Kidney (tissue), 14 donors: ENCODE measurements around the gene SLC19A3. TPM values are rescaled to one million over a fixed set of nuclear protein-coding genes. Genes with fewer than 3 reads are reported as not detected.

Experiments used
- DNase-seq, 5 donors: peaks; one replicate each; pipeline ENCODE4 v3.0.0-alpha.2; 2013 to 2020
- FAIRE-seq: peaks from 2 replicates; lab custom pipeline; 2012; peaks lifted over from hg19 to GRCh38; lab: Jason Lieb, UNC
- H3K27ac ChIP-seq, 2 donors: one replicate each; pipeline ENCODE4 v1.7.0; 2013; ENCODE audit warnings: low read depth in 2 of 2, low read length in 2 of 2, inconsistent platforms in 1 of 2
- H3K27me3 ChIP-seq: one replicate; pipeline ENCODE4 v1.7.1; 2013; ENCODE audit warnings: low read length, inconsistent platforms; ENCODE audit not compliant: control insufficient read depth, insufficient read depth
- H3K36me3 ChIP-seq, 3 donors: one replicate each; pipeline versions ENCODE4 v1.7.0 to v1.7.1; 2013; ENCODE audit warnings: low read length in 3 of 3, control low read depth in 1 of 3, inconsistent platforms in 1 of 3; ENCODE audit not compliant: insufficient read depth in 3 of 3, control insufficient read depth in 2 of 3
- H3K4me1 ChIP-seq, 3 donors: one replicate each; pipeline versions ENCODE4 v1.7.0 to v1.7.1; 2013; ENCODE audit warnings: low read length in 3 of 3, inconsistent platforms in 1 of 3, low read depth in 1 of 3; ENCODE audit not compliant: control insufficient read depth in 2 of 3, insufficient read depth in 2 of 3
- H3K4me3 ChIP-seq, 3 donors: one replicate each; pipeline versions ENCODE4 v1.7.0 to v1.8.1; 2013; ENCODE audit warnings: low read length in 3 of 3, control low read depth in 1 of 3, inconsistent platforms in 1 of 3
- H3K9ac ChIP-seq, 3 donors: one replicate each; pipeline versions ENCODE4 v1.7.0 to v1.7.1; 2013; ENCODE audit warnings: low read length in 3 of 3, control low read depth in 1 of 3, inconsistent platforms in 1 of 3
- H3K9me3 ChIP-seq, 3 donors: one replicate each; pipeline versions ENCODE4 v1.7.0 to v1.7.1; 2013; ENCODE audit warnings: low read length in 3 of 3, control low read depth in 1 of 3, inconsistent platforms in 1 of 3; ENCODE audit not compliant: control insufficient read depth in 2 of 3, insufficient read depth in 1 of 3
- CTCF ChIP-seq: IDR thresholded peaks from 3 replicates; pipeline ENCODE4 v1.5.1; 2012; ENCODE audit warnings: mild to moderate bottlenecking, moderate library complexity, borderline replicate concordance; ENCODE audit not compliant: insufficient read depth; ENCODE audit errors: extremely low read depth
- intact Hi-C: fragments of 100-400 bp; cut with DNase I; formaldehyde crosslinking; loops from one replicate; pipeline ENCODE4 v1.11.1; 2022
- polyA plus RNA-seq: library from polyadenylated mRNA; stranded (reverse); fragments of 350-450 nt; fragmentation: Illumina TruSeq; extraction: RNeasy Lipid Tissue Mini Kit (QIAGEN cat#74804); gene quantifications from one replicate; pipeline ENCODE4 v1.2.3, GENCODE V29; 2014; ENCODE audit warnings: low read depth, low replicate concordance; ENCODE audit not compliant: insufficient read depth
- total RNA-seq: library from RNA; stranded (reverse); fragmentation: NEBNext Ultra II Directional; extraction: Animal tissue kit (Norgen Biotek cat#: 25700); gene quantifications from one replicate; pipeline ENCODE4 v1.2.1, GENCODE V29; 2021
- donor health status: control.
- donor health status: control.
- donor health status: control.
- donor health status: control.
- donor health status: control.
- donor health status: DM: yes; HTN: yes; CAD: no.
- donor health status: Normal renal cell carcinoma (clear cell type).

SLC19A3 gene
- total and polyA plus RNA-seq, 2 donors from 2014 or later, result 4.4 to 8.3 TPM

- no peak overlapping the region for H3K4me3 ChIP-seq
- no peak overlapping the region for H3K9ac ChIP-seq
- no peaks in the 10 kb centered on the region for H3K4me1 ChIP-seq
- H3K27ac ChIP-seq, result no peak overlapping the region
- DNase-seq (no peak), FAIRE-seq (no peak)
- no peaks in the 10 kb centered on the region for H3K27me3 ChIP-seq
- H3K36me3 ChIP-seq, result no peaks in the 10 kb centered on the region
- TF ChIP-seq CTCF, result no peak
- intact Hi-C loops, result no loop called here
- no peaks in the 10 kb centered on the region for H3K9me3 ChIP-seq
Observed at GRCh38 chr2:227716501-227716900, 1.3 kb downstream of the SLC19A3 start.

GRCh38 chr2:227713291-227713690, 4.5 kb downstream of the SLC19A3 start:
- H3K27me3 ChIP-seq, result no peaks in the 10 kb centered on the region
- DNase-seq (no peak), FAIRE-seq (no peak)
- H3K9me3 ChIP-seq, result no peaks in the 10 kb centered on the region
- H3K4me3 ChIP-seq, result no peak overlapping the region
- no peaks in the 10 kb centered on the region for H3K36me3 ChIP-seq
- intact Hi-C loops, result no loop called here
- TF ChIP-seq CTCF, result no peak
- no peak overlapping the region for H3K9ac ChIP-seq
- no peak overlapping the region for H3K27ac ChIP-seq
- no peaks in the 10 kb centered on the region for H3K4me1 ChIP-seq

GRCh38 chr2:227710986-227711385, 6.8 kb downstream of the SLC19A3 start:
- H3K27ac ChIP-seq, result no peak overlapping the region
- intact Hi-C loops, result no loop called here
- no peak overlapping the region for H3K9ac ChIP-seq
- no peaks in the 10 kb centered on the region for H3K36me3 ChIP-seq
- H3K27me3 ChIP-seq, result no peaks in the 10 kb centered on the region
- FAIRE-seq (no peak), DNase-seq (no peak)
- no peaks in the 10 kb centered on the region for H3K9me3 ChIP-seq
- no peaks in the 10 kb centered on the region for H3K4me1 ChIP-seq
- H3K4me3 ChIP-seq, result no peak overlapping the region
- no peak for TF ChIP-seq CTCF

GRCh38 chr2:227707390-227707789, 10.4 kb downstream of the SLC19A3 start:
- H3K27me3 ChIP-seq, result no peaks in the 10 kb centered on the region
- DNase-seq (no peak), FAIRE-seq (no peak)
- H3K4me3 ChIP-seq, result no peak overlapping the region
- H3K36me3 ChIP-seq, result no peaks in the 10 kb centered on the region
- no peak overlapping the region for H3K27ac ChIP-seq
- H3K9ac ChIP-seq, result no peak overlapping the region
- TF ChIP-seq CTCF, result no peak
- intact Hi-C loops, result no loop called here
- H3K9me3 ChIP-seq, result no peaks in the 10 kb centered on the region
- H3K4me1 ChIP-seq, result no peaks in the 10 kb centered on the region
